Effector memory CD4-positive, alpha-beta T cell (primary cell): ENCODE measurements around the gene PSMB11.

Experiments used
- DNase-seq, 3 donors: peaks; one replicate each; pipeline ENCODE4 v3.0.0-alpha.2; 2020
- H3K27ac ChIP-seq: 2 replicates; pipeline ENCODE4 v1.7.0; 2013; ENCODE audit warnings: mild to moderate bottlenecking, low read length, moderate library complexity; ENCODE audit not compliant: insufficient read depth, poor library complexity, severe bottlenecking
- H3K27me3 ChIP-seq: replicated peaks from 2 replicates; pipeline ENCODE4 v1.7.0; 2013; ENCODE audit warnings: mild to moderate bottlenecking, low read length; ENCODE audit not compliant: insufficient read depth, control insufficient read depth, poor library complexity, severe bottlenecking
- H3K36me3 ChIP-seq: 2 replicates; pipeline ENCODE4 v1.7.0; 2013; ENCODE audit warnings: mild to moderate bottlenecking, low read length, moderate library complexity; ENCODE audit not compliant: control insufficient read depth, insufficient read depth
- H3K4me1 ChIP-seq: 2 replicates; pipeline ENCODE4 v1.7.0; 2013; ENCODE audit warnings: low read length, mild to moderate bottlenecking; ENCODE audit not compliant: control insufficient read depth, insufficient read depth, poor library complexity, severe bottlenecking
- H3K4me3 ChIP-seq: 2 replicates; pipeline ENCODE4 v1.7.0; 2013; ENCODE audit warnings: low read length, low read depth, mild to moderate bottlenecking; ENCODE audit not compliant: insufficient read depth, poor library complexity, severe bottlenecking
- H3K9me3 ChIP-seq: 2 replicates; pipeline ENCODE4 v1.7.0; 2013; ENCODE audit warnings: mild to moderate bottlenecking, low read length, moderate library complexity; ENCODE audit not compliant: control insufficient read depth

The PSMB11 gene

DNA sequence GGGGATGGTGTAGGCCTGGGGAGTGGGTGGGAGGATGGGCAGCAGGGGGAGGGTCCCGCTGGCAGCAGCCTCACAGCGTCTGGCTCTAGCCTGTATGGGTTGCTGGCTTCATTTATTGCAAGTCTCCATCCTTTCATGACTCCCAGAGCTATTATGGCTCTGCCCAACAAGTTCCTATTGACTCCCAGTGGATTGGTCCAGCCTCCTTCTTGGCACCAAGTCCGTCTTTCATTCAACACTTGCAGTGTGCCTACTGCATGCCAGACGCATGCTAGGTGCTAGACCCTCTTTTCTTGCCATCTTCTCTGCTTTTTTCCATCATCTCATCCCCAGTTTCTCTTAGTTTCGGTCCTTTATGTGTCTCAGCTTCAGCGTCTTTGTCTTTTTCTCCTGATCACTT, 1.1 kb downstream of the PSMB11 start:
- DNase-seq = no peak
- Histone ChIP-seq H3K4me1 (no peaks in the 10 kb centered on the region), H3K9me3 (no peaks in the 10 kb centered on the region), H3K4me3 (no peak overlapping the region), H3K27me3 (no peaks in the 10 kb centered on the region), H3K36me3 (no peaks in the 10 kb centered on the region), H3K27ac (no peak overlapping the region)

GRCh38 chr14:23043754-23044153, 1.7 kb downstream of the PSMB11 start:
- Histone ChIP-seq H3K27me3 (no peaks in the 10 kb centered on the region), H3K4me3 (no peak overlapping the region), H3K4me1 (no peaks in the 10 kb centered on the region), H3K36me3 (no peaks in the 10 kb centered on the region), H3K27ac (no peak overlapping the region), H3K9me3 (no peaks in the 10 kb centered on the region)
- no peak for DNase-seq

DNA sequence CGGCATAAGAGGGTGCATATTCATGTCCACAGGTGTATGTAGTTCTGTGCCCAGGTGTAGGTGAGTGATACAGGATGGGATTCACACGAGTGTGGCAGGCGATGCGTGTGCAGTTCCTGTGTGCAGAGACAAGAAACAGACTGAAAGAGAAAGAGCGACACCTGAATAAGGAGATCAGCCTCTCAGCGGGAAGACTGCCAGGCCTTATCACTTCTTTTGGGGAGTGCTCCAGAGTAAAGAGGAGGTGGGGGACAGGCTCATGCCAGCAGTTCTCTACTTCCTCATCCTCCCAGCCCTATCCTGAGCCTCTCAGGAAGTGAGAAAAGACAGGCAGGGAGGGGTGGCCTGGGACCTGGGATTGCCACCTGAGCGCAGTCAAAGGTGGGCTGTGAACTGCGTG, 2.8 kb downstream of the PSMB11 start:
- no peak for DNase-seq
- H3K9me3 ChIP-seq = no peaks in the 10 kb centered on the region
- no peaks in the 10 kb centered on the region for H3K4me1 ChIP-seq
- no peaks in the 10 kb centered on the region for H3K36me3 ChIP-seq
- H3K4me3 ChIP-seq = no peak overlapping the region
- H3K27ac ChIP-seq = no peak overlapping the region
- H3K27me3 ChIP-seq = no peaks in the 10 kb centered on the region

DNA sequence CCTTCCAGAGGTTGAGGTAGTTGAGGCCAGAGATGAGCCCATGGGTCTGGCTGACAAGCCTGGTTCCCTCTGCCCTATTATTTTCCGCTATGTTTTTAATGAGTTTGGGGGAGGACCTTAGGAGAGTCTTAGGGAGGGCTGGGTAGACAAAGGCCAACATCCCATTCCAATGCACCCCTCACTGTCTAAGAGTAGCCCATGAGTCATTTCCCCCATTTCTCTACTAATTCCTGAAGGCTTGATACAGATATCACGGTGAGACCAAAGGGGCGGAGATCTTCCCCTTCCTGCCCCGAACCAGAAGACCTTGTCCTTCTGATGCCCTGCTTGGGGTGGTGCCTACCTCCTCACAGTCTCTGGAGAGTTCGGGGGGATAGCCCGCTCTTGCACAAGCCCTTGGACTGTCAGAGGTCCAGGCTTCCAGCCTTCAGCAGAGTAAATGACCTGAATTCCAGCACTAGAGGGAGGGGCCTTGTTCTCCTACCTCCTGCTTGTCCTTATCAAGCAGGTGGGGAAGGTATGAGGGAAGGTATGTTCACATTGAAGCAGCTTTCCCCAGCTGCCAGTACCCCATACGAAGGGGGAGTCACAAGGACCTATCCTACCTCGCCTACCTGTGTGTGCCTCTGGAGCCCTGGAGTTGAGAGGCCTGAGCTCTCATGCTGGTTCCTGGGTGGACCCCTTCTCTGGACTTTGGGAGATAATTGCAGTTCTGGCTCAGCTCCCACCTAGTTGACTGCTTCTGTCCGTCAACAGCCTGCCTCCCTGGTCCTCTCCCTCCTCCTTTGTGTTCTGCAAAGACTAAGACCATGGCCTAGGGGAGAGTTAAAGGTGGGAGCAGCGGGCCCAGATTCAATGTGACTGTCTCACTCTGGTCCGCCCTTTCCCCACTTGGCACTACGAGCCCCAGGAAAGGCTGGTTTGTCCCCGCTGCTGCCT, 3.7 kb downstream of the PSMB11 start:
- H3K27me3 ChIP-seq = no peaks in the 10 kb centered on the region
- H3K4me3 ChIP-seq = no peak overlapping the region
- DNase-seq = no peak
- H3K27ac ChIP-seq = no peak overlapping the region
- H3K4me1 ChIP-seq = no peaks in the 10 kb centered on the region
- H3K9me3 ChIP-seq = no peaks in the 10 kb centered on the region
- no peaks in the 10 kb centered on the region for H3K36me3 ChIP-seq

DNA sequence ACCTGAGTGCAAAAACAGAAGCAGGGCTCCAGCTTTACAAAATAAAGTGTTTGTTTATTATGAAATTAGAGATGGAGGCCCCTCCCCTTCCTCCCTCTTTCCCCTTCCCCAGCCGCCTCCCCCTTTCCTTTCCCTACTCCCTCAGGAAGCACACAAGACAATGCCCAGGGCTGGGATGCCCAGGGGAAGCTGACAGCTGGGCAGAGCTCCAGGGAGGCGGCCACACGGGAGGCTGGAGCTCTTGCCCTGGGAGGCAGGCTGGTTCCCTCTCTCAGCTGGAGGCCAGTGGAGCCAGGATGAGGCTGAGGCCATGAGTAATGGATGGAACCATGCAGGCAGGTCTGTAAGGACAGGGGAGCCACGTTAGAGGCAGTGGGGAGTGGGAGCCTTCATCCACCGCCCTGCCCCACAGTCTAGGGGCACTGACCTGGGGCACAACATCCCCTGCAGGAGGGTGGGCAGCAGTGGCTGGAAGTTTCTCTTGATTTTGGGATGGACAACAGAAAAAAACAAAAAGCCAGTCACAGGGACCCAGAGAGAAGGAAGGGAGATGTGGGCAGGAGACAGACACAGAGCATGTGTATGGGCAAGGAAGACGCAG, 5.1 kb downstream of the PSMB11 start:
- Histone ChIP-seq H3K4me1 (no peaks in the 10 kb centered on the region), H3K9me3 (no peaks in the 10 kb centered on the region), H3K27me3 (no peaks in the 10 kb centered on the region), H3K4me3 (no peak overlapping the region), H3K36me3 (no peaks in the 10 kb centered on the region), H3K27ac (no peak overlapping the region)
- DNase-seq = no peak

DNA sequence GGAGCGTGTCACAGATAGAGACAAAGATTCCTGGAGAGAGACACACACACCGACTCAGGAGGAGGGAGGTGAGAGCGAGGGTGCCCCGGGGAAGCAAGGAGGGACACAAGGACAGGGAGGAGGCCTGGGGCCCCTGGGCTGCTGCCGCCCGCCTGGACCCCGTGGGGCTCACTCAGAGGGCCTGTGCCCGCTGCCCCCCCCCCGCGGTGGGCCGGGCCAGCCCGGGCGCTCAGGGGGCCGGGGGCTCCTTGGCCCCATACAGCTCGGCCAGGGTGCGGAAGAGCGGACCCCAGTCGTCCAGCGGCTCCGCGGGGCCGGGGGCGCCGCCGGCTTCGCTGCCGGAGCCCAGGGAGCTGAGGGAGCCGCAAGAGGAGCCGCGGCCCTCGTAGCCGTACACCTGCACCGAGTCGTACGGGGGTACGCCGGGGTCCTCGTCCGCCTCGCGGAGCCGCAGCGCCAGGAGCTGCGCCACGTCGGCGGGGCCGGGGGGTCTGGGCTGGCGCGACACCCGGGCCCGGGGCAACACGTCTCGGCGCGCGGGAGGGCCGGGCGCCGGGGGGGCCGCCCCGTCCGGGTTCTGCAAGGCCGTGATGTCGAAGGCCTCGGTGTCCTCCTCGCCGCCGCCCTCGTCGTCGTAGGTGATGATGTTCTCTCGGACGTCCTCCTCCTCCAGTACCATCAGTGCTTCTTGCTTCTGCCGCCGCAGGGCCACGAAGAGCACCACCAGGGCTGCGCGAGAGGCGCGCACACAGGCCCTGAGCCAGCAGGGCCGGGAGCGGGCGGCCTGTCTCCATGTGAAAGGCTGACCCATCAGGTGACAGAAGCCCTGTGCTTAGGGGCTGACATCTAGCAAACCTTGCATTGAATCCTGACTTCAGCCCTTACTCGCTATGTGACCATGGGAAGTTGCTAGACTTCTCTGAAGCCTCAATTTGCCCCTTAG, 6.0 kb downstream of the PSMB11 start:
- Histone ChIP-seq H3K9me3 (no peaks in the 10 kb centered on the region), H3K27me3 (no peaks in the 10 kb centered on the region), H3K36me3 (no peaks in the 10 kb centered on the region), H3K27ac (no peak overlapping the region), H3K4me1 (no peaks in the 10 kb centered on the region), H3K4me3 (no peak overlapping the region)
- DNase-seq = no peak

DNA sequence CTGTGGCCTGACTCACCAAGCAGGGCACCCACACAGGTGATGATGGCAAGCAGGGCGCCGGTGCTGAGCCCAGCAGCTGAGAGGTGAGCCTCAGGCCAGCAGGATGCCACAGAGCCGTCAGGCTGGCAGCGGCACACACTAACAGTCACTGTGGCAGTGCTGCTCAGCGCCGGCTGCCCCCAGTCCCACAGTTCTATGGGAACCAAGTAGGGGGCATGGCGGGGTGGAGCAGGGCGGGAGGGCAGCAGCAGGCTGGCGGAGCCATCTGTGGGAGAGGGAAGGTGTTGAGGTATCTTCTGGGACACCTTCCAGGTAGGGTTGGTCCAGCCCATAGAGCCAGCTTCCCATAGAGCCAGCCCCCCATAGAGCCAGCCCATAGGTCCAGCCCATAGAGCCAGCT, 7.0 kb downstream of the PSMB11 start:
- Histone ChIP-seq H3K27ac (no peak overlapping the region), H3K36me3 (no peaks in the 10 kb centered on the region), H3K27me3 (no peaks in the 10 kb centered on the region), H3K4me1 (no peaks in the 10 kb centered on the region), H3K4me3 (no peak overlapping the region), H3K9me3 (no peaks in the 10 kb centered on the region)
- no peak for DNase-seq

- Histone ChIP-seq H3K36me3 (no peaks in the 10 kb centered on the region), H3K27ac (no peak overlapping the region), H3K27me3 (no peaks in the 10 kb centered on the region), H3K9me3 (no peaks in the 10 kb centered on the region), H3K4me3 (no peak overlapping the region), H3K4me1 (peaks cover 3% of the 10 kb centered on the region)
- no peak for DNase-seq
Observed at GRCh38 chr14:23051141-23052057, 9.4 kb downstream of the PSMB11 start.

GRCh38 chr14:23052182-23052623, 10.2 kb downstream of the PSMB11 start:
- H3K36me3 ChIP-seq = no peaks in the 10 kb centered on the region
- no peaks in the 10 kb centered on the region for H3K27me3 ChIP-seq
- no peak overlapping the region for H3K4me3 ChIP-seq
- no peak overlapping the region for H3K27ac ChIP-seq
- no peaks in the 10 kb centered on the region for H3K9me3 ChIP-seq
- no peak for DNase-seq
- peaks cover 11% of the 10 kb centered on the region for H3K4me1 ChIP-seq
